Mesenchymal stem cell (in vitro differentiated cells and primary cell): Measurements from ENCODE around the gene RBM20.
A peak's percentile ranks its signal among the peaks of the same experiment; 100 is the strongest.

Experiments
- DNase-seq: peaks from one replicate; pipeline ENCODE4 v3.0.0-alpha.2; 2013
- H2AFZ ChIP-seq: one replicate; pipeline ENCODE4 v1.6.1; 2013; ENCODE audit warnings: low read depth, mild to moderate bottlenecking, control low read depth, inconsistent platforms, low read length, moderate library complexity
- H2AK5ac ChIP-seq: 2 replicates; pipeline ENCODE4 v1.6.1; 2013; ENCODE audit warnings: low read length, moderate library complexity, mild to moderate bottlenecking, inconsistent platforms; ENCODE audit not compliant: severe bottlenecking
- H2BK120ac ChIP-seq: one replicate; pipeline ENCODE4 v1.6.1; 2013; ENCODE audit warnings: low read depth, mild to moderate bottlenecking, inconsistent platforms, low read length, moderate library complexity
- H2BK12ac ChIP-seq, 2 experiments: one replicate each; pipeline ENCODE4 v1.6.1; 2013; ENCODE audit warnings: inconsistent platforms in 2 of 2, low read length in 2 of 2, mild to moderate bottlenecking in 2 of 2, moderate library complexity in 2 of 2, control low read depth in 1 of 2
- H2BK15ac ChIP-seq: one replicate; pipeline ENCODE4 v1.6.1; 2013; ENCODE audit warnings: mild to moderate bottlenecking, low read depth, inconsistent platforms; ENCODE audit not compliant: poor library complexity, severe bottlenecking
- H2BK5ac ChIP-seq: 2 replicates; pipeline ENCODE4 v1.6.1; 2013; ENCODE audit warnings: low read depth, mild to moderate bottlenecking, low read length, control low read depth, inconsistent platforms; ENCODE audit not compliant: poor library complexity, severe bottlenecking
- H3K14ac ChIP-seq, 2 experiments: one replicate each; pipeline ENCODE4 v1.6.1; 2013; ENCODE audit warnings: inconsistent platforms in 2 of 2, low read length in 2 of 2, control low read depth in 1 of 2, mild to moderate bottlenecking in 1 of 2, moderate library complexity in 1 of 2
- H3K18ac ChIP-seq, 2 experiments: one replicate each; pipeline ENCODE4 v1.6.1; 2013; ENCODE audit warnings: inconsistent platforms in 2 of 2, low read length in 2 of 2, control low read depth in 1 of 2, low read depth in 1 of 2, mild to moderate bottlenecking in 1 of 2
- H3K23ac ChIP-seq, 2 experiments: one replicate each; pipeline ENCODE4 v1.6.1; 2013; ENCODE audit warnings: inconsistent platforms in 2 of 2, low read length in 2 of 2, mild to moderate bottlenecking in 2 of 2, moderate library complexity in 2 of 2, control low read depth in 1 of 2
- H3K27ac ChIP-seq: 2 replicates; pipeline ENCODE4 v1.5.1; 2013; ENCODE audit warnings: mild to moderate bottlenecking, moderate library complexity, low read length, control low read depth, inconsistent platforms; ENCODE audit not compliant: poor library complexity, severe bottlenecking
- H3K27me3 ChIP-seq, 2 experiments: 2 replicates each; pipeline versions ENCODE4 v1.6.1 to v1.7.0; 2013; ENCODE audit warnings: low read length in 2 of 2, mild to moderate bottlenecking in 2 of 2, moderate library complexity in 2 of 2, control low read depth in 1 of 2, inconsistent platforms in 1 of 2; ENCODE audit not compliant: control insufficient read depth in 1 of 2, insufficient read depth in 1 of 2
- H3K36me3 ChIP-seq, 2 experiments: 2 replicates each; pipeline versions ENCODE4 v1.6.1 to v1.7.0; 2013; ENCODE audit warnings: low read length in 2 of 2, control low read depth in 1 of 2, inconsistent platforms in 1 of 2, low read depth in 1 of 2, mild to moderate bottlenecking in 1 of 2; ENCODE audit not compliant: insufficient read depth in 2 of 2, control insufficient read depth in 1 of 2
- H3K4ac ChIP-seq, 2 experiments: one replicate each; pipeline ENCODE4 v1.6.1; 2013; ENCODE audit warnings: inconsistent platforms in 2 of 2, low read length in 2 of 2, mild to moderate bottlenecking in 2 of 2, moderate library complexity in 2 of 2, control low read depth in 1 of 2, low read depth in 1 of 2
- H3K4me1 ChIP-seq: 2 replicates; pipeline ENCODE4 v1.6.1; 2013; ENCODE audit warnings: low read depth, low read length, control low read depth; ENCODE audit not compliant: control insufficient read depth, insufficient read depth
- H3K4me2 ChIP-seq: 2 replicates; pipeline ENCODE4 v1.6.1; 2013; ENCODE audit warnings: low read length, mild to moderate bottlenecking, inconsistent platforms; ENCODE audit not compliant: poor library complexity, severe bottlenecking
- H3K4me3 ChIP-seq, 2 experiments: 2 replicates each; pipeline versions ENCODE4 v1.5.1 to v1.7.0; 2013; ENCODE audit warnings: low read length in 2 of 2, mild to moderate bottlenecking in 2 of 2, control low read depth in 1 of 2, low read depth in 1 of 2; ENCODE audit not compliant: insufficient read depth in 1 of 2
- H3K79me1 ChIP-seq: replicated peaks from 2 replicates; pipeline ENCODE4 v1.6.1; 2013; ENCODE audit warnings: mild to moderate bottlenecking, control low read depth, low read length, inconsistent platforms; ENCODE audit not compliant: poor library complexity, severe bottlenecking
- H3K9ac ChIP-seq: 2 replicates; pipeline ENCODE4 v1.7.0; 2013; ENCODE audit warnings: mild to moderate bottlenecking, low read length, moderate library complexity
- H3K9me3 ChIP-seq: 2 replicates; pipeline ENCODE4 v1.7.0; 2013; ENCODE audit warnings: mild to moderate bottlenecking, low read length; ENCODE audit not compliant: control insufficient read depth
- H4K8ac ChIP-seq: one replicate; pipeline ENCODE4 v1.6.1; 2013; ENCODE audit warnings: inconsistent platforms, mild to moderate bottlenecking, low read length, moderate library complexity
- H4K91ac ChIP-seq: one replicate; pipeline ENCODE4 v1.6.1; 2013; ENCODE audit warnings: mild to moderate bottlenecking, low read length, inconsistent platforms
- WGBS: methylation state at CpG from one replicate; pipeline ENCODE4 v1.1.7; 2013; ENCODE audit warnings: mixed read lengths; 5-methylcytosine and 5-hydroxymethylcytosine counted together

Gene RBM20

DNA sequence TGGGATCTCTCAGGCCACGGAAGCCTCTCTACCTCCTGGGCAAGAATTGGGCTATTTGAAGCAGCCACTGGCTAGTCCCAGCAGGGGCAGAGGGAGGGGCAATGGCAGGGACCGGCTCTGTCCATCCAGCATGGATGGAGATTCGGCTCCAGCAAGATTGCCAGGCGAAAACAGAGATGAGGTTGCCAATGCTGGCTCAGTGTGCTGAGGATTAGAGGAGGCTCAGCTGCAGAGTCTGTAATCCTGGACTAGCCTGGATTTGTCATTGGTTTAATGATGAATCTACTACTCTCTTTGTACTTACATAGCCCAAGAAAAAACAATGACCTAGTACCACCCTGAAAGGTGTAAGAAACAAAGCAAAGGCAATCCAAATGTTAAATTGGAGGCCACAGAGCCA, 115.4 kb downstream of the RBM20 start:
- no peak overlapping the region for H3K4me2 ChIP-seq
- H3K4ac ChIP-seq: peak overlapping the region in 1 of 2 experiments; percentile 16
- peaks cover 6% of the 10 kb centered on the region for H3K4me1 ChIP-seq
- no peak overlapping the region for H3K23ac ChIP-seq
- no peaks in the 10 kb centered on the region for H3K9me3 ChIP-seq
- H3K27ac ChIP-seq: no peak overlapping the region
- no peak overlapping the region for H2AFZ ChIP-seq
- no peak overlapping the region for H2AK5ac ChIP-seq
- H2BK5ac ChIP-seq: no peak overlapping the region
- H2BK15ac ChIP-seq: no peak overlapping the region
- H4K8ac ChIP-seq: peak overlapping the region; percentile 57
- H2BK120ac ChIP-seq: no peak overlapping the region
- peaks cover 0 to 33% of the 10 kb centered on the region in 2 experiments for H3K27me3 ChIP-seq
- H3K18ac ChIP-seq: peak overlapping the region in 1 of 2 experiments; percentile 74
- no peaks in the 10 kb centered on the region for H3K79me1 ChIP-seq
- peak overlapping the region; percentile 52 for H4K91ac ChIP-seq
- no peaks in the 10 kb centered on the region for H3K36me3 ChIP-seq
- peak overlapping the region in 1 of 2 experiments; percentile 1 for H3K14ac ChIP-seq
- WGBS: 94% methylated on average over 4 of the region's 4 CpGs
- peak overlapping the region in 1 of 2 experiments; percentile 75 for H2BK12ac ChIP-seq
- no peak overlapping the region for H3K9ac ChIP-seq
- H3K4me3 ChIP-seq: no peak overlapping the region
- no peak for DNase-seq

DNA sequence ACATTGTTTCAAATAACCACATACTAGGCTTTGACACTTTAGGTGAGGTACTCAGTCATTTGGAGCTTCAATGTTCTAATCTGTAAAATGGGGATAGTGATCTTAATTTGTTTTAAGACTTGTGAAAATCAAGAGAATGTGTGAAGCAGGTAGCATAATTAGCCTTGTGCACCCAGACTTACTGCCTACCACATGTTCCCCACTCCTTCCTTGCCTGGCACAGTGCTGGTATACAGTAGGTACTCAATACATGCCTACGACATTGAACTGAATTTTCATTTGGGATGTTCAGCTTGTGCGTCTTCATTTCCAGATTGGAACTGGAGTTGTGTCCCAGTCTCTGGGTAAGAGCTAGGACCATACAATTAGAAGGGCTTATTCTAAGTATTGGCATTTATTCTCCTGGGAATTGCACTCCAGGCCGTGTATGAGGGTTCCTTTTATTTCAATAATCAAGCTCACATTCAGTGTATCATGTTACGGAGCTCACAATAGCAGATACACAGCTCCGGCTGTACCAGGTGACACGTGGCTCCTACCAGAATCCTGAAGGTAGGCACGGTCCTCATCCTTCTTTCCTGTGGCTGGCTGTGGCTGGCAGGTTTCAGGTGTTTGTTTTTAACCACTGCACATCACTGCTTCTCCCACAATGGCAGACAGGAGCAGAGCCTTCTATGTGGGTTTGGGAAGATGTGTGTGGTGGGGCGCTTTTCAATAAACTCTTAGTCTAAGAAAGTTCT, 118.1 kb downstream of the RBM20 start:
- H3K4me2 ChIP-seq: no peak overlapping the region
- no peak overlapping the region for H2AFZ ChIP-seq
- peak overlapping the region in 1 of 2 experiments; percentile 68 for H2BK12ac ChIP-seq
- 96% methylated on average over 8 of the region's 8 CpGs for WGBS
- H4K91ac ChIP-seq: no peak overlapping the region
- no peak overlapping the region for H2BK5ac ChIP-seq
- no peak overlapping the region for H3K9ac ChIP-seq
- H4K8ac ChIP-seq: no peak overlapping the region
- no peak overlapping the region for H3K23ac ChIP-seq
- H3K9me3 ChIP-seq: no peaks in the 10 kb centered on the region
- H3K79me1 ChIP-seq: no peaks in the 10 kb centered on the region
- no peak overlapping the region for H3K27ac ChIP-seq
- H3K36me3 ChIP-seq: no peaks in the 10 kb centered on the region
- H3K14ac ChIP-seq: no peak overlapping the region
- H2BK120ac ChIP-seq: no peak overlapping the region
- no peak for DNase-seq
- H2AK5ac ChIP-seq: no peak overlapping the region
- peaks cover 0 to 41% of the 10 kb centered on the region in 2 experiments for H3K27me3 ChIP-seq
- H3K18ac ChIP-seq: no peak overlapping the region
- no peak overlapping the region for H3K4ac ChIP-seq
- H3K4me3 ChIP-seq: no peak overlapping the region
- H2BK15ac ChIP-seq: no peak overlapping the region
- peaks cover 7% of the 10 kb centered on the region for H3K4me1 ChIP-seq

DNA sequence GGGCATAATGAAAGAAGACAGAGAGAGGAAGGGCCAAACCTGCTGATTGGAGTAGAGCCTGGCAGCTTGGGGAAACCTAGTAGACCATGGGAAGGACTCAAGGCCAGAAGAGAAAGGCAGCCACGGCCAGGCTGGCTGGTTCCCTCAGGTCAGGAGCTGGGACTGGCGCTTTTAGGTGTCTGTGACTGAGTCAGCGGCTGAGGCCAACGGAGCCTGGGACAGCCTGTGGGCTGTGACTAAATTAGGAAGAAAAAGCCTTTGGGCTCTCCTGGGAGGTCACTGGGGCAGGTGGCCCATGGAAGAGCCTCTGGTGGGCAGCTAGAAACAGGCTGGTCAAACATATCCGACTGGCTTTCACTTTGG, 118.7 kb downstream of the RBM20 start:
- no peak overlapping the region for H2AFZ ChIP-seq
- peaks cover 7% of the 10 kb centered on the region for H3K4me1 ChIP-seq
- no peak overlapping the region for H2AK5ac ChIP-seq
- no peak overlapping the region for H3K14ac ChIP-seq
- H2BK12ac ChIP-seq: no peak overlapping the region
- peak overlapping the region in 1 of 2 experiments; percentile 58 for H3K4ac ChIP-seq
- H2BK15ac ChIP-seq: no peak overlapping the region
- H3K36me3 ChIP-seq: no peaks in the 10 kb centered on the region
- H3K4me2 ChIP-seq: no peak overlapping the region
- H3K79me1 ChIP-seq: no peaks in the 10 kb centered on the region
- H3K18ac ChIP-seq: peak overlapping the region in 1 of 2 experiments; percentile 25
- no peak overlapping the region for H3K23ac ChIP-seq
- H3K9ac ChIP-seq: no peak overlapping the region
- H3K4me3 ChIP-seq: no peak overlapping the region
- no peak overlapping the region for H3K27ac ChIP-seq
- peaks cover 0 to 41% of the 10 kb centered on the region in 2 experiments for H3K27me3 ChIP-seq
- H4K8ac ChIP-seq: peak overlapping the region; percentile 48
- H4K91ac ChIP-seq: no peak overlapping the region
- H3K9me3 ChIP-seq: no peaks in the 10 kb centered on the region
- 83% methylated on average over 5 of the region's 5 CpGs for WGBS
- no peak for DNase-seq
- H2BK5ac ChIP-seq: no peak overlapping the region
- H2BK120ac ChIP-seq: no peak overlapping the region

DNA sequence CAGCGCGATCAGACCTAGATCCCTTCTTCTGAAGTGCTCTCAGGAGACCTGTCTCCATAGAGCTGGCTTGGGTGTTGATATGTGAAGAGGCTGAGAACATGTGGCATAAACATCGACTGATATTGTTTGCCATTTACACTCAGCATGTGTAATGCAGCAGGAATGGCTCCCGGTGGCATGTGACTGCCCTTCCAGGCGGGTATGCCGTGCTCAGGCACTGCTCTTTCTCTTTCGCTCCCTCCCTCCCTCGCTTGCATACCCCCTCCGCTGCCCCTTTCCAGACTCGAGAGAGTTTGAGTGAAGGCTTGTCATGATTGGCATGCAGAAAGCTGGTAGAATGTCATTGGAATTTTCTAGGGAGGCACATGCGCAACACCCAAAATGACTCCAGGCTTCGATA, 120.2 kb downstream of the RBM20 start:
- Histone ChIP-seq H3K79me1 (no peaks in the 10 kb centered on the region), H2BK15ac (no peak overlapping the region), H3K23ac (no peak overlapping the region), H3K36me3 (no peaks in the 10 kb centered on the region), H3K27ac (no peak overlapping the region), H3K27me3 (peaks cover 0 to 47% of the 10 kb centered on the region in 2 experiments), H2AK5ac (no peak overlapping the region), H3K4me2 (no peak overlapping the region), H4K8ac (no peak overlapping the region), H4K91ac (no peak overlapping the region), H3K4me1 (peaks cover 4% of the 10 kb centered on the region), H3K18ac (peak overlapping the region in 1 of 2 experiments; percentile 59), H2BK5ac (no peak overlapping the region), H3K9me3 (no peaks in the 10 kb centered on the region), H3K9ac (no peak overlapping the region), H2BK120ac (no peak overlapping the region), H3K4me3 (no peak overlapping the region), H2AFZ (no peak overlapping the region), H2BK12ac (no peak overlapping the region), H3K14ac (no peak overlapping the region), H3K4ac (no peak overlapping the region)
- WGBS: 82% methylated on average over 10 of the region's 12 CpGs
- DNase-seq: no peak
